ENCODE data around the gene CD44.
A peak's percentile ranks its signal among the peaks of the same experiment; 100 is the strongest.

CD44 gene

GRCh38 chr11:35141071-35141470, 2.1 kb downstream of the CD44 start:
- no peak for DNase-seq

GRCh38 chr11:35141571-35141971, 2.6 kb downstream of the CD44 start:
- DNase-seq = no peak

GRCh38 chr11:35142481-35143075, 3.6 kb downstream of the CD44 start:
- peak; percentile 59 for DNase-seq

GRCh38 chr11:35143297-35144135, 4.5 kb downstream of the CD44 start:
- no peak for DNase-seq

- no peak for DNase-seq
Observed at GRCh38 chr11:35144136-35144741, 5.3 kb downstream of the CD44 start.

GRCh38 chr11:35144806-35145205, 5.8 kb downstream of the CD44 start:
- no peak for DNase-seq

- DNase-seq = no peak
Observed at GRCh38 chr11:35145271-35145670, 6.3 kb downstream of the CD44 start.

- DNase-seq = peak; percentile 74
Observed at GRCh38 chr11:35146074-35146521, 7.1 kb downstream of the CD44 start.

- no peak for DNase-seq
Observed at GRCh38 chr11:35146711-35147110, 7.7 kb downstream of the CD44 start.

- no peak for DNase-seq
Observed at GRCh38 chr11:35147235-35147634, 8.3 kb downstream of the CD44 start.

- DNase-seq = no peak
Observed at GRCh38 chr11:35148163-35148837, 9.3 kb downstream of the CD44 start.

- no peak for DNase-seq
Observed at GRCh38 chr11:35150454-35150853, 11.5 kb downstream of the CD44 start.

- no peak for DNase-seq
Observed at GRCh38 chr11:35151241-35151640, 12.3 kb downstream of the CD44 start.

GRCh38 chr11:35151683-35152280, 12.8 kb downstream of the CD44 start:
- DNase-seq = no peak

- no peak for DNase-seq
Observed at GRCh38 chr11:35152575-35152974, 13.6 kb downstream of the CD44 start.

GRCh38 chr11:35153280-35153679, 14.3 kb downstream of the CD44 start:
- DNase-seq = no peak

- DNase-seq = no peak
Observed at GRCh38 chr11:35154952-35155351, 16.0 kb downstream of the CD44 start.

- DNase-seq = no peak
Observed at GRCh38 chr11:35155677-35156076, 16.7 kb downstream of the CD44 start.

GRCh38 chr11:35157814-35158700, 19.1 kb downstream of the CD44 start:
- DNase-seq = no peak

GRCh38 chr11:35158701-35159510, 19.9 kb downstream of the CD44 start:
- DNase-seq = no peak

GRCh38 chr11:35160246-35160824, 21.4 kb downstream of the CD44 start:
- no peak for DNase-seq

Measured in activated T-cell treated with anti-CD3 and anti-CD28 coated beads for 4 hours (primary cell).